HUDEP-2 (cell line): Measurements from ENCODE around the gene TSPAN1.

ENCODE experiments used
- DNase-seq, 76 experiments: peaks; one replicate each; lab custom pipeline; 2025; ENCODE audit not compliant: unreplicated experiment in 76 of 76; lab: John Stamatoyannopoulos, UW

TSPAN1 gene

DNA sequence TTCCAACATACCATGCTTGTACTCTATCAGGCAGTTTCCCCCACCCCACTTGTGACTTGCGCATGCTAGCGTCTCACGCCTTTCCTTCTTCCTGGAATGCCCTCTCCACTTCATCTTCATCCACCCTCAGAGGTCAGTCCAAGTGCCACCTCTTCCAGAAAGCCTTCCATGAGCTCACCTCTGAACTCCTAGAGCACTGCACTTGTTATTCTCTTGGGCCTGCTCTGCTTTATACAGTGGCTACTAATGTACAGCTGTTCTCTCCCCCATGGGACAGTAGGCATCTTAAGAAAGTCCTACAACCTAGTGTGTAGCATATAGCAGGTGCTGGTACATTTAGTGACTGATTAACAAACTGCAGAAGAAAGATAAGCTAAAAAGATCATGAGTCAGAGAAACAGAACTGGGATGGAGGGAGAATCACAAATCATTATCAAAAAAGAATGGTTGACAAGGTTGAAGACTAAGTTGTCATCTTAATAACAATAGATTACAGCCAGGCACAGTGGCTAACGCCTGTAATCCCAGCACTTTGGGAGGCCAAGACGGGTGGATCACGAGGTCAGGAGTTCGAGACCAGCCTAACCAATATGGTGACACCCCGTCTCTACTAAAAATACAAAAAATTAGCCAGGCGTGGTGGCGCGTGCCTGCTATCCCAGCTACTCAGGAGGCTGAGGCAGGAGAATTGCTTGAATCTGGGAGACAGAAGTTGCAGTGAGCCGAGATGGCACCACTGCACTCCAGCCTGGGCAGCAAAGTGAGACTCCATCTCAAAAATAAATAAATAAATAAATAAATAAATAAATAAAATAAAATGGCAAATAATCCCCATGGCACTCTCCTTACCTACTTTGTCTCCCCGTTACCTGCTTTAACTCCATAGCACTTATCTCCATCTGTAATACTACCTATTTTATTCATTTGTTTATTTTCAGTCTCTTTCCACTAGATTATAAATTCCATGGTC, 16.3 kb upstream of the TSPAN1 start:
- DNase-seq, result peak in 62 of 76 experiments; percentile 11 to 94 (median 61)

DNA sequence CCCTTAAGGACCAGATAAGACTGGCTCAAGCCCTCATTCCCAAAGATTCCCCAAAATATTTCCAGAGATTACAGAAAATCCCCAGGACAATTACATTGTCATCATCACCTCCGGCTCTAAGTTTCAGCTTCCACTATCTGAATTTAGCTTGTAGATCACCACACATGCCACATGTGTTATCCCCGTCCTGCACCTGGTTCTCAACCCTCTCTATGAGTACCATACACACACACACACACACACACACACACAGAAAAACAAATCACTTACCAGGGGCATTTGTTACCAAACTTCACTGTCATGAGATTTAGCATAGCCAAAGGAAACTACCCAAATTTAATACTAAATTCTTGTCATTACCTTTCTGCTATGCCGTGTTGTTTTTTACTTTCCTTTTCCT, 15.4 kb upstream of the TSPAN1 start:
- peak in 2 of 76 experiments; percentile 21 to 22 for DNase-seq

DNA sequence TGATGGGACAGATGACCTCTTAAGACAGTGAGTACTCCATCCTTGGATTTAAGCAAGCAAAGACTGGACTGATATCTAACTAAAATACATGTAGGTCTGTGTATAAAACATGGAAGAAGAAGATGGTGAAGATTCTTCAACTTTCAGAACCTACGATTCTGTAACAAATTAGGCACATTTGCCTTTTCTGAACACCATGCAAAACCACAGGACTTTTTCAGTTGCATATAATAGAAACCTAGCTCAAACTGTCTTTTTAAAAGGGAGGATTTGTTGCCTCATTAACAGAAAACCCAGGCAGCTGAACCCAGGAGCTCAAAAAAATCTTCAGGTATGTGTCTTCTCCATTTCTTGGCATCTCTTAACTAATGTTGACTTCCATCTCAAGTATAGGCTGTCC, 14.7 kb upstream of the TSPAN1 start:
- no peak for DNase-seq

DNA sequence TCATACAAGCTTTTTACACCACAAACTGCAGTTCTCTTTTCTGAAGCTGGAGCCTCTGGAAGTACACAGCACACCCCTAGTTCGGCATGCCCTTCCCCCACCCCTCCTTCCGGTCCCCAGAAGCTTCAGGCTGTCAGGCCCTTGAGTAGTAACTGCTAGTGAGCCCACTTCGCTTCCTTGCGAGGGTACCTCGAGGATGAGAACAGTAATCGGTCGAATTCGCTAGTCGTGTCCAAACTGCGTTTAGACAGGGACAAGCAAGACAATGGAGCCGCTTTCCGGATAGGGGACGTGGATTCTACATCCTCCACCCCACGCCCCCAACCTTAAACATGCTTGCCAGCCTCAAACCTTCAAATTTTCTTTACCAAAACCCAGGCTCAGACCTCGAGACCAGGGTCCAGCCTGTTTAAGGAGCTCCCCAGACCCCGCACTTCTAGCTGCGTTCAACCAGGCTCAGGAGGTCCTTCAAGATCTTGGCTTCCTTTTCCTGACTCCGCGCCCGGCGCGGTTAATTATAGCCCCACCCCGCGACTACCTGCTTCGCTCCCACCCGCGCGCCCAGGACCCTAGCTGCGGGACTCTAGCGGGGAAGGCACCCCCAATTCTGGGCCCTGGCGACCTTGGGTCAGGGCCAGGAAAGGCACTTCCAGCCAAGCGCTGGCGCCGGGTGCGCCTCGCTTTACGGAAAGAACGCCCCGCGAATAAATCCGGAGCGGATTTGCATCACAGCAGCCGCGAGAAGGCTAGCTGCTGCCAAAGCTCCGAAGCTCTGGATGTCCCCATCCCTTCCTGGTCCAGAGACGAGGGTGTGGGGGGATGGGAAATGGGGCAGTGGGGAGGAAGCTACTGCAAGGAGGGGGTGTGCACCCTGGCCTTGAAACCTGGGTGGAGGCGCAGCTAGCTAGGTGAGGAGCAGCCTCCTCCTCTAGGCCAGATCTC, 8.1 kb upstream of the TSPAN1 start:
- no peak for DNase-seq

DNA sequence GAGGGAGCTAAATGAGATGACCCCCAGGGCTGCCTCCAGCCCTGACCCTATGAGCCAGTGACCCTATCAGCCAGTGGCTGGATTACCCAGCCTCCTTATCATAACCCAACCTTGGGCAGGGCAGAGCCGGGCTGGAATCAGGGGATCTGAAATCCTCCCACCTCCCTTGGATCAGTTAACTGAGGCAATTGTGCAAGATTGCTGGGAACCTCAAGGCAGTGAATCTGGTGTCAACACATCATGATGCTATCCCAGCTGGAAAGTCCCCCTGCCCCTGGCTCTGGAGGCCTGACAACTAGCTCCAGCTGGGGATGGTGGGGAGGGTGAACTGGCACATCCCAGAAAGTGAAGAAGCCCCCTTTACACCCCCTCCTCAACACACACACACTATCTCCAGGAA, 6.4 kb upstream of the TSPAN1 start:
- no peak for DNase-seq

DNA sequence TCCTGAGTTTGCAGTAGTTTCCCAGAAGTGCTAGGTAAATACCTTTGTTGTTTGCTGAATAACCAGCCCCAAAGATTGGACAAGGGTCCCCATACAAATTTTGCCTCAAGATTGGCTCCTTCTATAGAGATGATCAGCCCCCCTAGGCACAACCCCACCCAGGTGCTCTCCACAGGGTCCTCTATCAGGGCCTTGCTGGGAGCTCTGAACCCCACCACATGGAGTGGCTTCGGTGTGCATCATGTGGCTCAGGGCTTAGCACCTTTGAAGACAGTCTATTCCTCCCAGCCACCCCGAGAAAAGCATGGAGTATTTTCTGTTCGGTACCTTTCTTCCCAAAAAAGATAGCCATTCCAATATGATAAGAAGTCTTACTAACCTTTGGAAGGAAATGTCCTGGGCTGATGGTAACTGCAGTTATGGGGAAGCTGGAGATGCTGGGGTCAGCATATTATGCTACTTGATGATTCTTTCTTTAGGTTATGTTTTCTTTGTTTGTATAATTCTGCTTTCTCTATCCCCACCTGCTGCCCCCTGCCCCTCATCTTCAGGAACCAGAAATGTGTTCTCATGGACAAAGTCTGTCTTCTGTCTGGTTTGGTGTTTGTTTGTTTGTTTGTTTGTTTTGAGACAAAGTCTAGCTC, 5.0 kb upstream of the TSPAN1 start:
- DNase-seq, result no peak

DNA sequence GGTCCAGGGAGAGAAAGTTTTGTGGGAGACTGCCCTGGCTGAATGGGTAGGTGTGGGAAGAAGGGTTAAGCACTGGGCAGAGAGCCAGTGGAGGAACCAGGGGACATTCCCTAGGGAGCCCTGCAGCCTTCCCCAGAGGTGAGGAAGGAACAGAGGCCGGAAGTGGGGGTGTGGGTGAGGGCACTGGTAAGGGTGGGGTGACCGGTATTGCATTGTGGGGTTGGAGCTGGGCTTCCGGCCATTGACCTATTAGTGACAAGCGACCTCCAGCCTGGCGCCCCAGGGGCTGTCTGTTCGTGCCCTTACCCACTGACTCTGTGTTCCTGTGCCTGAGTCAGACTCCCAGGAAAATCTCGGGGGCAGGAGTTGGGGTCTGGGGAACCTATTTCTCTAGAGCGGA, 3.5 kb upstream of the TSPAN1 start:
- DNase-seq, result no peak

DNA sequence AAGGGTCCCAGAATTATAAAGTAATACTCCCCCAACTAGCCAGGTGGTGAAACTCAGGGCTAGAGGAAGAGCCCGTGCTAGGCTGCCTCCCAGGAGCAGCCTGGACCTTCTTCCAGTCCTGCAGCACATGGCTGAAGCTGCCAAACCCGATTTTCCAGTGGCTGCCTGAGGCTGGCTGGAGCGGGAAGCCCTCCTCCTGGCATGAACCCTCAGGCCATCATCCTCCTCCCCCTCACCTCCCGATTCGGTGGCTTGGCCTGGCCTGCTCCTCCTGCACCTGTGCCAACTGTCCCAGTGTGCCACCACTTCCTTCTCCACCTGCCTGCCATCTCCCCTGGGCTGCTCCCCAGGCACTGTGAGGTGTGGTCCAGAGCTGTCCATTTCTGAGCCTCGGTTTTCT, 3.0 kb upstream of the TSPAN1 start:
- no peak for DNase-seq

DNA sequence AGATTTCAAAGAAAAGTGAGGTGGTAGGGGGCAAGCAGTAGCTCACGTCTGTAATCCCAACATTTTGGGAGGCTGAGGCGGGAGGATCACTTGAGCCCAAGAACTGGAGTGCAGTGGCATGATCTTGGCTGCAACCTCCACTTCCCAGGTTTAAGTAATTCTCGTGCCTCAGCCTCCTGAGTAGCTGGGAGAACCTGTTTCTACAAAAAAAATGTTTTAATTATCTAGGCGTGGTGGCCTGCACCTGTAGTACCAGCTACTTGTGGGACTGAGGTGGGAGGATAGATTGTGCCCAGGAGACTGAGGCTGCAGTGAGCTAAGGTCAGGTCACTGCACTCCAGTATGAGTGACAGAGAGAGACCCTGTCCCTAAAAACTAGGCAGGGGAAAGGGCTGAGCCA, 2.6 kb upstream of the TSPAN1 start:
- no peak for DNase-seq

DNA sequence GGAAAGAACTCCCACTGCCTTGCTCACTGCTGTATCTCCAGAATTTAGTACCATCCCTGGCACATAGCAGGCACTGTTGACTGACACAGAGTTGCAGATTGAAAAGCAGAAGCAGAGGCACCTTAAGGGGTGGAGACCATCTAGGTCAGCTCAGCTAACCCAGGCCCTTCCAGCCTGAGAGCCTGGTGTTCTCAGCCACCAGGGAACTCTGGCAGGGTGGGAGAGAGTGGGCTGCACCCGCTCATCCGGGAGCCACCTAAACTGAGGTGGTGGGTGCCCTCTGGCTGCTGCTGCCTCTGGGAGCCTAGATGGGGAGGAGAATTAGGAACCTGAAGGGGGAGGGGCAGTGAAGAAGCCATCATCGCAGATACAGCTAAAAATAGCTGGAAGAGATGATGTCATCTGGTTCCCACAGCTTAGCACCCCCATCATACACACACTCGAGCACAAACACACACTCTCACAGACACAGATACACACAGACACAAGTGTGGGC, 1.5 kb upstream of the TSPAN1 start:
- no peak for DNase-seq

DNA sequence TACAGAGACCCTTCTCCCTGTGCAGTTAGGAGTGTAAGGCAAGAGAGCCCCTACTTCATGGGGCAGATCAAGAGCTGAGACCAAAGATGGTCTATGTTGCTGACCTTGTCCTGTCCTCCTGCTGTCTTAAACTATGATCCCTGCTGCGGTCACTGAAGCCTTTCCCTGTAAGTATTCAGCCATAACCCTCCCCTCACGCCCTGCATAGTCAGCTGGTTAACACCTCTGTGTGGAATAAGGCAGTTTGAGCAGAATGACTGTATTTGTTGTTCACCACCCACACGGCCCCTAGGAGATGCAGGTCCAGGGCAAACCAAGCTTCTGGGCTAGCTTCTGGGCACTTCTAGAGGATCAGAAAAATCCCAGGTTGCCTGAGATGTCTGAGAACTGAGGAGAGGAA, 356 bp downstream of the TSPAN1 start:
- DNase-seq, result no peak

DNA sequence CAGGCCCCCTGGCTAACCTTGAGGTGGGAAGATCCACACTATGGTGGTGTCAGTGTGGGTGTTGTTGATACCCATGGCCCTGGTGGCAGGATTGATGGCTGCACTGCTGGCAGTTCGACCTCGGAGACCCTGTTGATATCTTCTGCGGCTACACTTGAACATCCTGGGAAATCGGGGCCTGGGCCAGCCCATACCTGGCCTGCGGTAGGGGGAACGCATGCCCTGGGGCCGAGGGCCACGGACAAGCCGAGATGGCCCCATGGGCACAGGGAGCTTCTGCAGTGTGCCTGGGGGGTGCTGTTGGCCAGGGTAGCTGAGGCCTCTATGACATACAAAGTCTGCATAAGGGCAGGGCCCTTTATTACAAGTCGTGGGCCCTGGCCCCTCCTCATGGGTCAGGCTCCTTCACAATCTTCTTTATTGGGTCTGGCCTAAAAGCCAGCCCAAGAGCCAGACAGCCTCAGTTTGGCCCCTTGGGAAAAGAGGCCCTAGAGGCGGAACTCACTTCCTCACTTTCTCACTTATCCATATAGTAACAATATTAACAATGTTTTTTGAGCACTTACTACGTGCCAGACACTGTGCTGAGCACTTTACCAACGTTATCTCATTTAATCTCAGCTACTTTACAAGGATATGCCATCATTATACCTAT, 1.5 kb downstream of the TSPAN1 start, which contains the start of gene P3R3URF:
TSS of gene P3R3URF (minus strand) at position 278 of the 655 bp plus-strand sequence. CDS start at position 261, 17 bp downstream.
- no peak for DNase-seq

DNA sequence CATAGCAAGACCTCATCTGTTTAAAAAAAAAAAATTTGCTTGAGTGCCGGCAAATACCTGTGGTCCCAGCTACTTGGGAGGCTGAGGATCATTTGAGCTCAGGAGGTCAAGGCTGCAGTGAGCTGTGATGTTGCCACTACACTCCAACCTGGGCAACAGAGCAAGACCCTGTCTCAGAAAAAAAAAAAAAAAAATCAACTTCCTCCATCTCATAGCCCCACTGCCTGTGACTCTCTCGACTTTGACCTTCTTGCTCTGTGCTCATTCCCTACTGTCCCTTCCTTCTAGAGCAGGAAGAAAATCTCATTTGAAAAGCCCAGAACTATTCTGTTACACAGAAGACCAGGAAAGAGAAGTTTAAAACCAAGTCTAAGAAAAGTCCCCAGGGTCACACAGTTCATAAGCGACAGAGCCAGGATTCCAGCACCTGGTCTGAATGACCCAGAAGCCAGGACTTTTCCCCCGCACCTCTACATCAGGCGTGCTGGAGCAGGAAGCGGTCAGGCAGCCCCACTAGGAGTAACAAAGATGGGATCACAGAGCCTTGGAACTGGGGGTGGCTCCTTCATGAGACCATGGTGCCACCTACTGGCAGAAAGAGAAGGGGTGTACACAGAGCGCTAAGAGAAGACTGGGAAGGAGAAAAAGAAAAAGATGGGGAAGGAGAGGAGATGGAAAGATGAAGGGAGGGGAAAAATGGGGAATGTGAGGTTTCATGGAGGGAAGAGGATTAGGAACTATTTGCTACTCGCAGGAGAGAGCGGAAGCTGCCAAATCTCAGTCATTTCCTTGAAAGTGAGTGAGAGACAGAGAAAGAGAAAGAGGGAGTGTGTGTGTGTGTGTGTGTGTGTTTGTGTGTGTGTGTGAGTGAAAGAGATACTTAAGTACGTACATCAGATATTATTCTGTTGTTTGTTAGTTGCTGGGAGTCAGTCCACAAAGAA, 4.5 kb downstream of the TSPAN1 start:
- peak in 69 of 76 experiments; percentile 6 to 82 (median 53) for DNase-seq

DNA sequence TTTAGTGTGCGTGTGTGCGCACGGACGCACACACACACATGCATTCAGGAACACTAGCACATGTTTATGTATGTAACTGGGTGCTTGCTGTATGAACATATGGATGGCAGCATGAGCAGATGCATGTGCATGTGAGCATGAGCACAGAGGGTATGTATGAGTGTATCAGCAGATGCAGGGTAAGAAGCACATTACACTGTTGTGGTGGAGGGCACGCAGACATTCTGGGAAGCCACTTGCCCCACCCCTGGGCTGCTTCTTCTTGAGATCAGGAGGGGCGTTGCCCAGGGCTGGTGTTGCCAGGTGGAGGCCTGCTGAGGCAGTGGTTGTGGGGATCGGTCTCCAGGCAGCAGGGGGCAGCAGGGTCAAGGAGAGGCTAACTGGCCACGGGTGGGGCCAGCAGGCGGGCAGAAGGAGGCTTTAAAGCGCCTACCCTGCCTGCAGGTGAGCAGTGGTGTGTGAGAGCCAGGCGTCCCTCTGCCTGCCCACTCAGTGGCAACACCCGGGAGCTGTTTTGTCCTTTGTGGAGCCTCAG, 5.3 kb downstream of the TSPAN1 start:
- peak in 61 of 76 experiments; percentile 14 to 76 (median 46) for DNase-seq

DNA sequence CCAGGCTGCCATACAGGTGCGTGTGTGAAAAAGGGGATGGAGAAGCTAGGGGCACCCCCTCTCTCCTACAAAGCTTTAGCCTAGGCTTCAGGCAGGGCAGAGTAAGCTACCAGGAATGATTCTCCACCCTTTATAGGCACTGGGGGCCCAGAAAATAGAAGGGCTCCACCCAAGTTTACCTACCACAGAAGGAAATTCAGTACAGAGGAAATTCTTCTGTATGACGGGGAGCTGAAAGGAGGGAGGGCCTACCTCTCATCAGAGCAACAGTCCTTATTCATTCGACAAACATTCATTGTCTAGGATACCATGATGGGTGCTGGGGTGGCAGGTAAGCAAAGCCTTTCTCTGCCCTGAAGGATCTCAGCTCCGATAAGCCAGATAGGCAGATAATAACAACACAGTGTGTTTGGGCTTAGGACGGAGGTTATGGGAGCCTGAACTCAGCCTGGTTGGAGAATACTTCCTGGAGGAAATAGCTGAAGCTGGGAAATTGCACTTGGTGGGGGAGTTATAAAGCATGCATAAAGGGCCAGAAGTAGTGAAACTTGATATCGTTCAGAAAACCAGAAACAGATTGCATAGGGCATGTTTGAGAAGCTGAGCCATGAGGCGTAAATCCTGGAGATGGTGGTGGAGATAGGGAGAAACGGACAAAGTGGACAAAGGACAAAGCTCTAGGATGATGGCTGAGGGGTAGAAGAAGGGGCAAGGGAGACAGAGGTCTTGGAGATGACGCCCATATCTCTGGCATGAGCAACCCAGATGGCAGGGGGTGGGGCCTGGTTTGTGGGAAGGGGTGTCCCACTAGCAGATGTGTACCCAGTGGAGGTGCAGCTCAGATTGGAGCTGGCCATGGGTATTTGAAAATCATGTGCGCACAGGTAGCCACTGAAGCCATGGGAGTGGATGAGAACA, 6.7 kb downstream of the TSPAN1 start:
- DNase-seq, result no peak

DNA sequence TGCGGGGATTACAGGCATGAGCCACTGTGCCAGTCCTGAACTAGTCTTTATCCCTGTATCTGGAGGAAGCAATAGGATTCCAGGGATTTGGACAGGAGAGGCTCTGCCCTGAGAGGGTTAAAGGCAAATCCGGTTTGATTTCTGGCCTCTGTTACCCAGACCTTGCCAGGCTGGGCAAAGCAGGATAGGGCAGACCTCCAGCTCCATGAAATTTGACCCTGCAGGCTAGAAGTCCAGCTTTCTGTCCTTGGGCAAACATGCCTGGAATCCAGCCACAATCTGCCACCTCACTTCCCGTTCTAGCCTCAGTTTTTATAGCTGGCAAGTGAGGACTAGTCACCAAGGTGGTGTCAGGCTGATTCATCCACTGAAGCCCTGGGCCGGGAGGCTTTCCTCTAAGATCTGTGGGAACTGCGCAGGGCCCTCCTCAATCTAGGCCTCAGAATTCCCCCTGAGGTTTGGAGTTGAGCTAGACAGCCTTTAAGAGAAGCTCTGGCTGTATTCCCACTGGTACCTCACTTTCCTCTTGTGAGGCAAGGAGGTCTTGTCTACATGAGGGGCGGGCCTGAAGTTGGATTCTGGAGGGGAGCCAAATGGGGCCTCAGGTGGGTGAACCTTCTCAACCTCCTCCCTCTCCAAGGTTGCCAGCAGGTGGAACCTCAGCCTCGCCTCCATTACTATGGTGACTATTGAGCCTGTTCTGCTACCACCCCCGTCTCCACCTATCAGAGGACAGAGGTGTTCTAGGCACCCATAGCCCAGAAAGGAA, 8.4 kb downstream of the TSPAN1 start:
- DNase-seq, result no peak
